Omental fat pad (tissue), 4 donors: ENCODE results near the gene SLF2. TPM values are rescaled to one million over a fixed set of nuclear protein-coding genes. Genes with fewer than 3 reads are reported as not detected.

Experiments used
- ATAC-seq: fragments of 150-250 bp; one replicate; pipeline ENCODE4 v1.9.1; 2016; ENCODE audit warnings: mild to moderate bottlenecking, moderate library complexity; ENCODE audit not compliant: low FRiP score
- DNase-seq: peaks from one replicate; pipeline ENCODE4 v3.0.0-alpha.2; 2019; ENCODE audit warnings: low spot score
- total RNA-seq, 4 donors: library from RNA; depleted of rRNA; stranded (reverse); fragments of >200 nt; gene quantifications; one replicate each; pipeline ENCODE4 v1.1.0, GENCODE V29; 2016
- TF ChIP-seq, protein P1 (sequence below), 3 donors: fragments of 450-650 bp; IDR thresholded peaks; one replicate each; pipeline ENCODE4 v1.5.1; 2016 to 2017; ENCODE audit warnings: antibody characterized with exemption in 3 of 3, mild to moderate bottlenecking in 3 of 3, moderate library complexity in 2 of 3

The SLF2 gene
- total RNA-seq, 4 donors from 2014 or later: 14.9 to 37.8 (median 21.9) TPM

- DNase-seq (no peak), ATAC-seq (no peak)
- TF ChIP-seq, protein P1, sequence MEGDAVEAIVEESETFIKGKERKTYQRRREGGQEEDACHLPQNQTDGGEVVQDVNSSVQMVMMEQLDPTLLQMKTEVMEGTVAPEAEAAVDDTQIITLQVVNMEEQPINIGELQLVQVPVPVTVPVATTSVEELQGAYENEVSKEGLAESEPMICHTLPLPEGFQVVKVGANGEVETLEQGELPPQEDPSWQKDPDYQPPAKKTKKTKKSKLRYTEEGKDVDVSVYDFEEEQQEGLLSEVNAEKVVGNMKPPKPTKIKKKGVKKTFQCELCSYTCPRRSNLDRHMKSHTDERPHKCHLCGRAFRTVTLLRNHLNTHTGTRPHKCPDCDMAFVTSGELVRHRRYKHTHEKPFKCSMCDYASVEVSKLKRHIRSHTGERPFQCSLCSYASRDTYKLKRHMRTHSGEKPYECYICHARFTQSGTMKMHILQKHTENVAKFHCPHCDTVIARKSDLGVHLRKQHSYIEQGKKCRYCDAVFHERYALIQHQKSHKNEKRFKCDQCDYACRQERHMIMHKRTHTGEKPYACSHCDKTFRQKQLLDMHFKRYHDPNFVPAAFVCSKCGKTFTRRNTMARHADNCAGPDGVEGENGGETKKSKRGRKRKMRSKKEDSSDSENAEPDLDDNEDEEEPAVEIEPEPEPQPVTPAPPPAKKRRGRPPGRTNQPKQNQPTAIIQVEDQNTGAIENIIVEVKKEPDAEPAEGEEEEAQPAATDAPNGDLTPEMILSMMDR (IDR thresholded peaks at IDR 0.05): no peak
These were observed 11.7 kb upstream of the SLF2 start for GRCh38 chr10:100901051-100901450.

DNA sequence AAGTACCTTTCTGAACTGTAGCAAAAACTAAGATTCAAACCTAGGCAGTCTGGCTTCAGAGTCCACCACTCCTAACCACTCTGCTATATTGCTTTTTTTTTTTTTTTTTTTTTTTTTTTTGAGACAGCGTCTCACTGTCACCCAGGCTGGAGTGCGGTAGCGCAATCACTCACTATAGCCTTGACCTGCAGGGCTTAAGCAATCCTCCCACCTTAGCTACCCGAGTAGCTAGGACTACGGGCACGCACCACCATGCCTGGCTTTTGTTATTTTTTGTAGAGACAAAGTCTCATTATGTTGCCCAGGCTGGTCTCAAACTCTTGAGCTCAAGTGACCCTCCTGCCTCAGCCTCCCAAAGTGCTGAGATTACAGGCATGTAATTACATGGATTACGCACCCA is 10.1 kb upstream of the SLF2 start:
- no peak for DNase-seq
- ATAC-seq: no peak
- TF ChIP-seq, protein P1 (IDR thresholded peaks at IDR 0.05): no peak

GRCh38 chr10:100904917-100905316 is 7.8 kb upstream of the SLF2 start:
- DNase-seq (no peak), ATAC-seq (no peak)
- TF ChIP-seq, protein P1 (IDR thresholded peaks at IDR 0.05): no peak

DNA sequence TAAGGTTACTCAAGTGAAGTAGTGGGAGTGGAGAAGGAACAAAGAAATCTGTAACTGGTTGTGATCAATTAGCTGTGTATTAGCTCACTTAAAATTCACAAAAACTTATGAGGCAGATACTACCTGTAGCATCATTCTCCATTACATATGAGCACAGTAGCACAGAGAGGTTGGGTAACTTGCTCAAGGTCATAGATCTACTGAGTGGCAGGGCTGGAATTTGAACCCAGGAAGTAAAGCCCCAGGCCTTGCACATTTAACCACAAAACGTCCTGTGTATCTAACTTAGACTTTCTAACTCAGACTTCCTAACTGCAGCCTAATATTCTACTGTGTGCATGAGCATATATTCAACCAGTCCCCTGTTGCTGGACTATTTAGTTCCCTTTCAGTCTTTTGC is 5.6 kb upstream of the SLF2 start:
- no peak for ATAC-seq
- no peak for DNase-seq
- TF ChIP-seq, protein P1 (IDR thresholded peaks at IDR 0.05): no peak

GRCh38 chr10:100907773-100908363 is 4.9 kb upstream of the SLF2 start:
- ATAC-seq: no peak
- TF ChIP-seq, protein P1 (IDR thresholded peaks at IDR 0.05): no peak
- DNase-seq: no peak

GRCh38 chr10:100908378-100908777 is 4.4 kb upstream of the SLF2 start:
- TF ChIP-seq, protein P1 (IDR thresholded peaks at IDR 0.05): no peak
- ATAC-seq (no peak), DNase-seq (no peak)

GRCh38 chr10:100909501-100910263 is 3.1 kb upstream of the SLF2 start:
- no peak for DNase-seq
- ATAC-seq: no peak
- TF ChIP-seq, protein P1 (IDR thresholded peaks at IDR 0.05): no peak
